HepG2 (cell line): ENCODE data around the gene GDF7. TPM values are rescaled to one million over a fixed set of nuclear protein-coding genes. Genes with fewer than 3 reads are reported as not detected.

Experiments used
- ATAC-seq: fragments of 200-7000 bp; cut with Tn5 transposase; 3 replicates; pipeline ENCODE4 v1.9.1; 2020; ENCODE audit warnings: mild to moderate bottlenecking, moderate library complexity
- BruUV-seq: library from RNA; stranded (reverse); fragments of 400-500 nt; replicated peaks from 2 replicates; lab custom pipeline; 2021; lab: Mats Ljungman, UMichigan
- CTCF ChIA-PET: fragments of 300-600 bp; formaldehyde crosslinking; extraction: SDS; loops from one replicate; lab custom pipeline; 2021; ENCODE audit warnings: low total read pairs, inconsistent platforms, low intra/inter-chr PET ratio; lab: Yijun Ruan, JAX
- POLR2A ChIA-PET: fragments of 350-600 bp; sonication (Branson Sonifier 250); formaldehyde crosslinking; loops from one replicate; lab custom pipeline; 2020; ENCODE audit warnings: antibody characterized with exemption, inconsistent platforms; lab: Yijun Ruan, JAX
- DNase-seq: peaks from one replicate; pipeline ENCODE4 v3.0.0-alpha.2; 2015; ENCODE audit warnings: low spot score
- FAIRE-seq: peaks from 3 replicates; lab custom pipeline; 2011; peaks lifted over from hg19 to GRCh38; lab: Jason Lieb, UNC
- H2AFZ ChIP-seq: one replicate; pipeline ENCODE4 v1.6.1; 2011; ENCODE audit warnings: low read length, inconsistent platforms
- H3K27ac ChIP-seq: fragments of 300-600 bp; 3 replicates; pipeline ENCODE4 v1.8.0; 2011; ENCODE audit warnings: mixed run types, mild to moderate bottlenecking, mixed read lengths, low read length, inconsistent platforms; ENCODE audit not compliant: insufficient read depth; ENCODE audit errors: extremely low read length
- H3K27me3 ChIP-seq, 2 experiments: fragments of 200-600 bp in 1 of 2; 2 replicates in 1 of 2; 3 replicates in 1 of 2; pipeline versions ENCODE4 v1.6.0 to v1.8.0; 2011; ENCODE audit warnings: low read length in 2 of 2, mild to moderate bottlenecking in 2 of 2, moderate library complexity in 2 of 2, inconsistent platforms in 1 of 2; ENCODE audit not compliant: insufficient read depth in 2 of 2, control insufficient read depth in 1 of 2
- H3K36me3 ChIP-seq, 2 experiments: fragments of 200-600 bp in 1 of 2; replicated peaks in 1 of 2; 2 replicates in 1 of 2; 3 replicates in 1 of 2; pipeline versions ENCODE4 v1.5.1 to v1.8.0; 2011; ENCODE audit warnings: low read length in 2 of 2, inconsistent platforms in 1 of 2; ENCODE audit not compliant: insufficient read depth in 2 of 2, control insufficient read depth in 1 of 2
- H3K4me1 ChIP-seq: 2 replicates; pipeline ENCODE4 v1.5.1; 2012; ENCODE audit warnings: low read length, inconsistent platforms; ENCODE audit not compliant: insufficient read depth
- H3K4me2 ChIP-seq: 2 replicates; pipeline ENCODE4 v1.6.0; 2011; ENCODE audit warnings: low read depth, low read length, inconsistent platforms
- H3K4me3 ChIP-seq, 3 experiments: fragments of 200-600 bp in 1 of 3; sonication (generic), shearing (Covaris generic) in 1 of 3; replicated peaks in 1 of 3; 2 replicates each; pipeline ENCODE4 v1.5.1; 2011 to 2016; ENCODE audit warnings: low read length in 3 of 3, inconsistent platforms in 2 of 3, low read depth in 2 of 3, mild to moderate bottlenecking in 2 of 3, control low read depth in 1 of 3, mixed read lengths in 1 of 3; ENCODE audit not compliant: insufficient read depth in 1 of 3
- H3K79me2 ChIP-seq: one replicate; pipeline ENCODE4 v1.6.1; 2011; ENCODE audit warnings: low read length, inconsistent platforms; ENCODE audit not compliant: insufficient read depth
- H3K9ac ChIP-seq: 2 replicates; pipeline ENCODE4 v1.6.0; 2011; ENCODE audit warnings: mild to moderate bottlenecking, low read depth, low read length, inconsistent platforms; ENCODE audit not compliant: insufficient read depth
- H3K9me3 ChIP-seq: 2 replicates; pipeline ENCODE4 v1.5.1; 2012; ENCODE audit warnings: mild to moderate bottlenecking, low read length
- H4K20me1 ChIP-seq: 2 replicates; pipeline ENCODE4 v1.6.0; 2011; ENCODE audit warnings: inconsistent platforms, mild to moderate bottlenecking, low read length, moderate library complexity; ENCODE audit not compliant: insufficient read depth
- FOXO1 ChIP-seq: sonication (generic); formaldehyde crosslinking; IDR thresholded peaks from 2 replicates; pipeline ENCODE4 v1.4.0; 2020; ENCODE audit warnings: missing genetic modification reagents
- FOXO4 ChIP-seq: sonication (generic); formaldehyde crosslinking; conservative IDR thresholded peaks from 2 replicates; pipeline ENCODE4 v1.8.1; 2023; ENCODE audit warnings: missing genetic modification reagents
- MED13 ChIP-seq: sonication (generic); formaldehyde crosslinking; IDR thresholded peaks from 2 replicates; pipeline ENCODE4 v1.5.0; 2020; ENCODE audit warnings: missing genetic modification reagents
- RBM22 ChIP-seq: fragments of 200-400 bp; formaldehyde crosslinking; optimal IDR thresholded peaks from 2 replicates; pipeline ENCODE3; 2017; ENCODE audit warnings: mild to moderate bottlenecking, low read length, moderate library complexity
- TEAD2 ChIP-seq: sonication (generic); formaldehyde crosslinking; IDR thresholded peaks from 2 replicates; pipeline ENCODE4 v1.9.0; 2021; ENCODE audit warnings: missing genetic modification reagents
- TOE1 ChIP-seq: sonication (generic); formaldehyde crosslinking; IDR thresholded peaks from 2 replicates; pipeline ENCODE4 v1.4.0; 2020; ENCODE audit warnings: mild to moderate bottlenecking, missing genetic modification reagents
- ZFP82 ChIP-seq: sonication (generic); formaldehyde crosslinking; IDR thresholded peaks from 2 replicates; pipeline ENCODE4 v1.5.1; 2020; ENCODE audit warnings: mild to moderate bottlenecking, missing genetic modification reagents, borderline replicate concordance
- ZNF138 ChIP-seq: sonication (generic); formaldehyde crosslinking; IDR thresholded peaks from 2 replicates; pipeline ENCODE4 v1.5.0; 2020; ENCODE audit warnings: mild to moderate bottlenecking, low read depth, missing genetic modification reagents
- ZNF282 ChIP-seq: fragments of 450-650 bp; IDR thresholded peaks from 2 replicates; pipeline ENCODE4 v1.6.1; 2018; ENCODE audit not compliant: partially characterized antibody
- ZNF556 ChIP-seq: sonication (generic); formaldehyde crosslinking; IDR thresholded peaks from 2 replicates; pipeline ENCODE4 v1.4.0; 2020; ENCODE audit warnings: mild to moderate bottlenecking, missing genetic modification reagents, borderline replicate concordance
- ZNF598 ChIP-seq: sonication (generic); formaldehyde crosslinking; IDR thresholded peaks from 2 replicates; pipeline ENCODE4 v1.5.1; 2020; ENCODE audit warnings: mild to moderate bottlenecking, missing genetic modification reagents, borderline replicate concordance
- ZNF773 ChIP-seq: sonication (generic); formaldehyde crosslinking; IDR thresholded peaks from 2 replicates; pipeline ENCODE4 v1.4.0; 2020; ENCODE audit warnings: missing genetic modification reagents, borderline replicate concordance
- WGBS: methylation state at CpG from one replicate; pipeline ENCODE4 v1.1.6; 2017; ENCODE audit warnings: low lambda C conversion rate; 5-methylcytosine and 5-hydroxymethylcytosine counted together
- in situ Hi-C: cut with HindIII; loops from 2 replicates; pipeline ENCODE4 v1.10.0; 2017; ENCODE audit warnings: low pct_unique_long_range_greater_than_20kb; ENCODE audit not compliant: extremely low pct_ligation_motif_present
- intact Hi-C: fragments of 100-400 bp; cut with micrococcal nuclease; formaldehyde crosslinking; loops from one replicate; pipeline ENCODE4 v1.10.0; 2022; ENCODE audit not compliant: unreplicated experiment
- polyA plus RNA-seq, 8 experiments: library from polyadenylated mRNA; depleted of rRNA in 3 of 8; stranded (reverse) in 7 of 8; unstranded in 1 of 8; fragments of >200 nt; fragmentation: Illumina TruSeq in 4 of 8; extraction: Trizol in 4 of 8; gene quantifications; 2 replicates each; pipeline versions ENCODE4 v1.2.1 to v1.2.3, GENCODE V29; 2011 to 2016; ENCODE audit warnings: low read depth in 4 of 8, missing spikeins in 1 of 8, mixed read lengths in 1 of 8; ENCODE audit not compliant: insufficient read depth in 1 of 8
- total RNA-seq, 5 experiments: library from RNA; depleted of rRNA; stranded (reverse); fragments of >200 nt; fragmentation: Illumina TruSeq; extraction: Trizol; gene quantifications; 2 replicates each; pipeline ENCODE4 v1.2.3, GENCODE V29; 2016; ENCODE audit warnings: low read depth in 1 of 5
- TF ChIP-seq, protein P1 (sequence below): sonication (generic); formaldehyde crosslinking; IDR thresholded peaks from 2 replicates; pipeline ENCODE4 v1.4.0; 2020; ENCODE audit warnings: mild to moderate bottlenecking, missing genetic modification reagents

Gene GDF7
- total and polyA plus RNA-seq, 2 of the 13 experiments (the other 11 are each of a cell fraction or from before 2014, with no cell fraction given), result 1.6 to 15.0 TPM

DNA sequence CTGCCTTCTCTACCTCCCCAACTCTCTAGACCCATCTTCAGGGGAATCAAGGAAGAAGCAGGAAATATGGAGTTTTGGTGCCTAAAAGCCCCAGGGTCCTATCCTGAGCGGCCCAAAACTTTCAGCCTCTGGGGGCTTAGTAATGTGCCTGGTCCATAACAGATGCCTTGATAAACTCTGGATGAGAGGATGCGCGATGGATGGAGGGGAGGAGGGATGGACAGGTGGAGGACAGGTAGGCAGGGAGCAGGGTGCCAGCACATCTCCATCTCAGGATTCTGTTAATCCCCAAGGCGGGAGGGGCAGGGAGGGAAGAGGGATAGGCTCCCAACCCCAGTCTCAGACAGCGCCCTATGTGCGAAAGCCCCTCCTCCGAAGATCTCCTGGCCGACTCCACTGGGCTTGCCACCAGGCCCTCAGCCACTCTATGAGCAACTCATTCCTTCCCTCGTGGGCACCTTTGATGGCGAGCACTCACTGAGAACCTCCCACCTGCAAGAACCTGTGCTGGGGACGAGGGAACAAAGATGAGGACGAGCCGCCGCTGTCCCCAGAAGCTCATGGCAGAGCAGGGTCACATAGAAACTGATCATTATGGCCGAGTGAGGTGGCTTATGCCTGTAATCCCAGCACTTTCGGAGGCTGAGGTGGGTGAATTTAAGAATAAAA lies 39.1 kb upstream of the GDF7 start:
- Histone ChIP-seq H4K20me1 (no peaks in the 10 kb centered on the region), H3K9ac (no peak overlapping the region), H3K27me3 (no peaks in the 10 kb centered on the region), H3K4me2 (no peak overlapping the region), H3K4me3 (no peak overlapping the region), H3K9me3 (no peaks in the 10 kb centered on the region), H3K27ac (no peak overlapping the region), H2AFZ (no peak overlapping the region), H3K4me1 (peaks cover 35% of the 10 kb centered on the region), H3K79me2 (no peaks in the 10 kb centered on the region), H3K36me3 (peaks cover 6 to 11% of the 10 kb centered on the region in 2 experiments; a peak in 4 of 5 replicates)
- WGBS, result 89% methylated on average over 16 of the region's 16 CpGs
- FAIRE-seq, result no peak
- ChIA-PET CTCF (no interaction called here), POLR2A (interaction anchor here (1.5 kb wide), 1 partner anchor 11 kb away, joined by 3 read pairs; no protein-coding TSS in a partner anchor)
- no peak for DNase-seq
- TF ChIP-seq, protein P1, sequence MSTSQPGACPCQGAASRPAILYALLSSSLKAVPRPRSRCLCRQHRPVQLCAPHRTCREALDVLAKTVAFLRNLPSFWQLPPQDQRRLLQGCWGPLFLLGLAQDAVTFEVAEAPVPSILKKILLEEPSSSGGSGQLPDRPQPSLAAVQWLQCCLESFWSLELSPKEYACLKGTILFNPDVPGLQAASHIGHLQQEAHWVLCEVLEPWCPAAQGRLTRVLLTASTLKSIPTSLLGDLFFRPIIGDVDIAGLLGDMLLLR (CRISPR knock-in tag), result no peak
- TF ChIP-seq FOXO4 (no peak), ZFP82 (CRISPR knock-in tag) (no peak), TEAD2 (CRISPR knock-in tag) (no peak), ZNF598 (CRISPR knock-in tag) (no peak), ZNF556 (CRISPR knock-in tag) (no peak), ZNF282 (no peak), RBM22 (no peak), MED13 (no peak), FOXO1 (CRISPR knock-in tag) (no peak), ZNF138 (CRISPR knock-in tag) (no peak), ZNF773 (CRISPR knock-in tag) (no peak), TOE1 (no peak)
- no TSS peak for BruUV-seq
- in situ Hi-C loops, result no loop called here
- ATAC-seq, result no peak
- intact Hi-C loops, result no loop called here
